Prostate gland (tissue), 2 donors: ENCODE measurements around the gene LIME1. TPM values are rescaled to one million over a fixed set of nuclear protein-coding genes. Genes with fewer than 3 reads are reported as not detected.

Source experiments
- DNase-seq: peaks from one replicate; pipeline ENCODE4 v3.0.0-alpha.2; 2019; ENCODE audit warnings: low spot score
- H3K27ac ChIP-seq, 2 donors: fragments of 200-600 bp; sonication (generic); 2 replicates each; pipeline ENCODE4 v1.5.1; 2017 to 2019
- H3K27me3 ChIP-seq: fragments of 200-600 bp; sonication (generic); replicated peaks from 2 replicates; pipeline ENCODE4 v1.5.1; 2019; ENCODE audit not compliant: insufficient read depth
- H3K36me3 ChIP-seq, 2 donors: fragments of 200-600 bp; sonication (generic); 1 replicate in 1 of 2; 2 replicates in 1 of 2; pipeline versions ENCODE4 v1.5.1 to v1.8.1; 2017 to 2019
- H3K4me1 ChIP-seq: fragments of 200-600 bp; sonication (generic); replicated peaks from 2 replicates; pipeline ENCODE4 v1.5.1; 2019
- H3K4me3 ChIP-seq, 2 donors: fragments of 200-600 bp; sonication (generic); 2 replicates each; pipeline ENCODE4 v1.5.1; 2017 to 2019
- H3K9me3 ChIP-seq: fragments of 200-600 bp; sonication (generic); 2 replicates; pipeline ENCODE4 v1.5.1; 2017
- POLR2A ChIP-seq: fragments of 450-650 bp; IDR thresholded peaks from one replicate; pipeline ENCODE4 v1.6.1; 2016; ENCODE audit warnings: antibody characterized with exemption, mild to moderate bottlenecking
- POLR2AphosphoS5 ChIP-seq: sonication (generic); formaldehyde crosslinking; IDR thresholded peaks from one replicate; pipeline ENCODE4 v1.6.1; 2017; ENCODE audit warnings: antibody characterized with exemption
- WGBS: methylation state at CpG from one replicate; pipeline ENCODE4 v1.1.5; 2018; 5-methylcytosine and 5-hydroxymethylcytosine counted together
- intact Hi-C: fragments of 100-400 bp; cut with DNase I; formaldehyde crosslinking; loops from one replicate; pipeline ENCODE4 v1.14.2; 2022
- total RNA-seq, 2 donors: library from RNA; depleted of rRNA; stranded (reverse); fragments of >200 nt; gene quantifications; one replicate each; pipeline ENCODE4 v1.1.0, GENCODE V29; 2016
- TF ChIP-seq, protein P1 (sequence below), 4 experiments: fragments of 200-600 bp in 2 of 4; fragments of 450-650 bp in 2 of 4; sonication (generic) in 2 of 4; IDR thresholded peaks; 1 replicate in 3 of 4; 2 replicates in 1 of 4; pipeline ENCODE4 v1.5.1; 2016 to 2019; ENCODE audit warnings: antibody characterized with exemption in 4 of 4, mild to moderate bottlenecking in 2 of 4, moderate library complexity in 2 of 4

The LIME1 gene
- total RNA-seq, 2 donors from 2014 or later = 35.0 to 44.4 TPM

DNA sequence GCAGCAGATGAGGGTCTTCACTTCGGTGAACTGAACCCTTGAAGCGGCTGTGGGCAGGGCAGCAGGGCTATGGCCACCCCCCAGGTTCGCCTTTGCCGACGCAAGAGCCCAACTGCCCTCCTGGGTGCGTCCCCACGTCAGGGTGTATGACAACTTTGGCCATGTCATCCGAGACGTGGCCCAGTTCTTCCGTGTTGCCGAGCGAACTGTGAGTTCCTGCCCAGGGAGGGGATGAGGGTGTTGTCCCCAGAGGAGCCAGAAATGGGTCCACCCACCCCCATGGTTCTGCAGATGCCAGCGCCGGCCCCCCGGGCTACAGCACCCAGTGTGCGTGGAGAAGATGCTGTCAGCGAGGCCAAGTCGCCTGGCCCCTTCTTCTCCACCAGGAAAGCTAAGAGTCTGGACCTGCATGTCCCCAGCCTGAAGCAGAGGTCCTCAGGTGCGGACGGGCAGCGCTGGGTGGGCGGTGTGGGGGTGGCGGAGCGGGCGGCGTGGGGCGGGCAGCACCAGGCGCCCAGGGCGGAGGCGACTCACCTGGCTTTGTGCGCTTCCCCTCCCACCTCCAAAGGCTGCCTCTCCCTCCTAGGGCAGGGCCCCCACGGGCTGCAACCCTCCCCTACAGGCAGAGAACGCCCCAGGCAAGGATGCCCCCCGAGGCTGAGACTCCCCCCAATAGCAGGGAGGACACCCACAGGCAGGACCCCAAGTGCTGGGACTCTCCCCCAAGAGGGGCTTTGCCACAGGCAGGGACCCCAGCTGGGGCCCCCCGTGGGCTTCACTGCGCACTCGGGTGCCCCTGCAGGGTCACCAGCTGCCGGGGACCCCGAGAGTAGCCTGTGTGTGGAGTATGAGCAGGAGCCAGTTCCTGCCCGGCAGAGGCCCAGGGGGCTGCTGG, 46.2 kb upstream of the LIME1 start:
- intact Hi-C loops = no loop called here
- WGBS = 85% methylated on average over 31 of the region's 40 CpGs

DNA sequence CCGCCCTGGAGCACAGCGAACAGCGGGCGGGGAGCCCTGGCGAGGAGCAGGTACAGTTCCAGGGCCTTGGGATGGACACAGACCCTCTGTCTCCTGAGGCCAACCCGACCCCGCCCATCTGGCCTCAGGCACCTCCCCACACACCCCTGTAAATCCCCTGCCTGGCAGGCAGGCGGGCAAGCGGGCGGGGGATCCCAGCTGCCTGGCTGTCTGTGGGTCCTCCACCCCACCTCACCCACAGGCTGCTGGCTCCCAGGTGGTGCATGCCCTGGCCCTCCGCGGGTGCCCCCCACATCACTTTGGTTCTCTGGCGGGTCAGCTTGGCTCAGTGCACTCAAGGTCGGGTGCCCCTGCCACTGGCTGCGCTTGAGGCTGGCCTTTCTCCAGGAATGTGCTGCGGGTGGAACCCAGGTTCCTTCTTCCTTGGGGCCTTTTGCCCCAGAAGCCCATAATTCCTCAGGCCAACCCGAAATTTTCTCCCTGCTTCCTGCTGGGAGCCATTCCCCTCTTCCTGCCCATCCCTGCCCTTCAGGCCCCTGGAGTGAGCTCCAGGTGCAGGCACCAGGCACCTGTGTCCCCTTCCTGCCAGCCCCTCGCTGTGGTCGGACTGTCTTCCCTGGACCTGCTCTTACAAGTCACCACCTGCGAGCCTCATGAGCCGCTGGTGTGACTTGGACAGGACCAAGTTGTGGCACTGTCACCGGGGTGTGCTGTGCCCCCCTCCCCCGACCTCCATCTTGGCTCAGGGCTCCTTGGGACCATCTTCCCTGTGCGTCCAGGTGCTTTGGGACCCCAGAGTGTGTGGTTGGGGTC, 45.4 kb upstream of the LIME1 start:
- Histone ChIP-seq H3K4me1 (no peaks in the 10 kb centered on the region), H3K27me3 (no peaks in the 10 kb centered on the region), H3K9me3 (no peaks in the 10 kb centered on the region), H3K36me3 (no peaks in the 10 kb centered on the region), H3K27ac (no peak overlapping the region), H3K4me3 (no peak overlapping the region)
- TF ChIP-seq, protein P1, sequence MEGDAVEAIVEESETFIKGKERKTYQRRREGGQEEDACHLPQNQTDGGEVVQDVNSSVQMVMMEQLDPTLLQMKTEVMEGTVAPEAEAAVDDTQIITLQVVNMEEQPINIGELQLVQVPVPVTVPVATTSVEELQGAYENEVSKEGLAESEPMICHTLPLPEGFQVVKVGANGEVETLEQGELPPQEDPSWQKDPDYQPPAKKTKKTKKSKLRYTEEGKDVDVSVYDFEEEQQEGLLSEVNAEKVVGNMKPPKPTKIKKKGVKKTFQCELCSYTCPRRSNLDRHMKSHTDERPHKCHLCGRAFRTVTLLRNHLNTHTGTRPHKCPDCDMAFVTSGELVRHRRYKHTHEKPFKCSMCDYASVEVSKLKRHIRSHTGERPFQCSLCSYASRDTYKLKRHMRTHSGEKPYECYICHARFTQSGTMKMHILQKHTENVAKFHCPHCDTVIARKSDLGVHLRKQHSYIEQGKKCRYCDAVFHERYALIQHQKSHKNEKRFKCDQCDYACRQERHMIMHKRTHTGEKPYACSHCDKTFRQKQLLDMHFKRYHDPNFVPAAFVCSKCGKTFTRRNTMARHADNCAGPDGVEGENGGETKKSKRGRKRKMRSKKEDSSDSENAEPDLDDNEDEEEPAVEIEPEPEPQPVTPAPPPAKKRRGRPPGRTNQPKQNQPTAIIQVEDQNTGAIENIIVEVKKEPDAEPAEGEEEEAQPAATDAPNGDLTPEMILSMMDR (IDR thresholded peaks at IDR 0.05) = no peak
- no peak for TF ChIP-seq POLR2AphosphoS5
- no peak for TF ChIP-seq POLR2A
- WGBS = 68% methylated on average over 24 of the region's 24 CpGs
- intact Hi-C loops = no loop called here
- DNase-seq = no peak

More for the DNA sequence above, 46.2 kb upstream of the LIME1 start:
- Histone ChIP-seq H3K27ac (no peak overlapping the region), H3K4me3 (no peak overlapping the region), H3K4me1 (no peaks in the 10 kb centered on the region), H3K27me3 (no peaks in the 10 kb centered on the region), H3K9me3 (no peaks in the 10 kb centered on the region), H3K36me3 (no peaks in the 10 kb centered on the region)
- no peak for TF ChIP-seq POLR2A
- DNase-seq = no peak

GRCh38 chr20:63691711-63692435, 44.6 kb upstream of the LIME1 start:
- intact Hi-C loops = no loop called here
- Histone ChIP-seq H3K27me3 (no peaks in the 10 kb centered on the region), H3K9me3 (no peaks in the 10 kb centered on the region), H3K27ac (no peak overlapping the region), H3K36me3 (no peaks in the 10 kb centered on the region), H3K4me1 (peaks cover 2% of the 10 kb centered on the region), H3K4me3 (no peak overlapping the region)
- 84% methylated on average over 21 of the region's 21 CpGs for WGBS
- TF ChIP-seq POLR2AphosphoS5 (no peak), POLR2A (no peak)
- TF ChIP-seq, protein P1 (IDR thresholded peaks at IDR 0.05) = no peak
- no peak for DNase-seq

DNA sequence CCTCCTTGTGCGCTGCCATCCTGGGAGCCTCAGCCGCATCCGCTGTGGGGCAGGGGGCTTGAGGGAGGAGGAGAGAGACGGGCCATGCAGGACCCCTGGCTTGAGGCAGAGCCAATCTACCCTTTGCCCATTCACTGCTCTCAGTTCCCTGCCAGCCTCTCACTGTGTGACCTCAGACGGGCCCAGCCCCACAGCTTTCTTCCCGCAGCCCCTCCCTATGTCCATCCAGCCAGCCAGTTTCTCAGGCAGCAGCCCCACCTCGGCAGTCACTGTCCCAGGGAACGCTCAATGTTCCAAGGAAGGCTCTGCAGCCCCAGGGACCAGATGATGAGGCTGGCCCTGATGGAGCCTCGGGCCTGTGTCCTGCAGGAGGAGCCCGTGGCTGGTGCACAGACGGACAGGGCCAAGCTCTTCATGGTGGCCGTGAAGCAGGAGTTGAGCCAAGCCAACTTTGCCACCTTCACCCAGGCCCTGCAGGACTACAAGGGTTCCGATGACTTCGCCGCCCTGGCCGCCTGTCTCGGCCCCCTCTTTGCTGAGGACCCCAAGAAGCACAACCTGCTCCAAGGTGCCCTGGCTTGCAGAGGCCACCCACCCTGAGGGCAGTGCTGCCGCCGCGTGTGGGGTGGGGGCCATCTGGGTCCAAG, 43.9 kb upstream of the LIME1 start:
- no peak for DNase-seq
- 71% methylated on average over 17 of the region's 20 CpGs for WGBS
- Histone ChIP-seq H3K9me3 (no peaks in the 10 kb centered on the region), H3K36me3 (no peaks in the 10 kb centered on the region), H3K27me3 (no peaks in the 10 kb centered on the region), H3K4me1 (peaks cover 7% of the 10 kb centered on the region), H3K27ac (no peak overlapping the region), H3K4me3 (no peak overlapping the region)
- intact Hi-C loops = no loop called here
- TF ChIP-seq, protein P1 (IDR thresholded peaks at IDR 0.05) = no peak
- no peak for TF ChIP-seq POLR2AphosphoS5
- no peak for TF ChIP-seq POLR2A
